K562 (cell line): ENCODE data around the gene CRB2. TPM values are rescaled to one million over a fixed set of nuclear protein-coding genes. Genes with fewer than 3 reads are reported as not detected.

Source experiments
- BDP1 ChIP-seq: IDR thresholded peaks from 3 replicates; pipeline ENCODE4 v1.6.1; 2011; ENCODE audit not compliant: insufficient read length, insufficient read depth
- CREBBP ChIP-seq: IDR thresholded peaks from one replicate; pipeline ENCODE4 v1.6.1; 2012; ENCODE audit warnings: low read depth, mild to moderate bottlenecking, control low read depth, inconsistent platforms, low read length
- DPF2 ChIP-seq: fragments of 450-650 bp; IDR thresholded peaks from 2 replicates; pipeline ENCODE4 v1.6.1; 2016
- ELF4 ChIP-seq: fragments of 450-650 bp; formaldehyde crosslinking; IDR thresholded peaks from 2 replicates; pipeline ENCODE4 v1.4.0; 2022; ENCODE audit warnings: missing genetic modification characterization
- HMG20A ChIP-seq: fragments of 450-650 bp; formaldehyde crosslinking; conservative IDR thresholded peaks from 2 replicates; pipeline ENCODE4 v1.4.0; 2020; ENCODE audit warnings: mild to moderate bottlenecking, mixed read lengths
- JUN ChIP-seq, 2 experiments: sonication (generic) in 1 of 2; formaldehyde crosslinking in 1 of 2; IDR thresholded peaks; 2 replicates each; pipeline versions ENCODE4 v1.6.1 to v1.8.0; 2012 to 2022; ENCODE audit warnings: borderline replicate concordance in 2 of 2, mild to moderate bottlenecking in 2 of 2, improper control_type of control experiment in 1 of 2, low read depth in 1 of 2, low read length in 1 of 2, missing genetic modification reagents in 1 of 2
- LARP7 ChIP-seq: fragments of 450-650 bp; IDR thresholded peaks from 2 replicates; pipeline ENCODE4 v1.6.1; 2016
- SIX5 ChIP-seq, 2 experiments: IDR thresholded peaks; 2 replicates each; pipeline ENCODE4 v1.6.1; 2011; ENCODE audit warnings: low read length in 2 of 2, borderline replicate concordance in 1 of 2, low read depth in 1 of 2, mild to moderate bottlenecking in 1 of 2, moderate library complexity in 1 of 2; ENCODE audit not compliant: insufficient read depth in 1 of 2
- SMAD3 ChIP-seq: fragments of 450-650 bp; formaldehyde crosslinking; conservative IDR thresholded peaks from 2 replicates; pipeline ENCODE4 v1.4.0; 2020; ENCODE audit warnings: mild to moderate bottlenecking
- SP2 ChIP-seq: IDR thresholded peaks from 2 replicates; pipeline ENCODE4 v1.6.1; 2011; ENCODE audit warnings: mild to moderate bottlenecking, low read depth, low read length, moderate library complexity; ENCODE audit not compliant: poor library complexity, severe bottlenecking; ENCODE audit errors: extremely low read depth
- STAT5A ChIP-seq: IDR thresholded peaks from 2 replicates; pipeline ENCODE4 v1.6.1; 2012; ENCODE audit warnings: low read length, inconsistent platforms, borderline replicate concordance
- TCF7 ChIP-seq: sonication (generic); IDR thresholded peaks from 2 replicates; pipeline ENCODE4 v1.6.1; 2016; ENCODE audit warnings: antibody characterized with exemption, borderline replicate concordance
- ZBTB1 ChIP-seq: sonication (generic); formaldehyde crosslinking; IDR thresholded peaks from 2 replicates; pipeline ENCODE4 v1.8.1; 2023; ENCODE audit warnings: missing genetic modification reagents, low read depth, mild to moderate bottlenecking, borderline replicate concordance
- ZKSCAN8 ChIP-seq: fragments of 200-800 bp; sonication (Bioruptor generic); IDR thresholded peaks from 2 replicates; pipeline ENCODE4 v1.6.1; 2016; ENCODE audit warnings: missing genetic modification characterization, missing compliant biosample characterization
- ZNF408 ChIP-seq: fragments of 250-450 bp; sonication (Bioruptor Pico); IDR thresholded peaks from 2 replicates; pipeline ENCODE4 v1.4.0; 2020; ENCODE audit warnings: low read depth, mild to moderate bottlenecking, moderate library complexity
- ZNF764 ChIP-seq: fragments of 250-450 bp; sonication (Bioruptor Pico); IDR thresholded peaks from 2 replicates; pipeline ENCODE4 v1.4.0; 2020; ENCODE audit warnings: low read depth, mild to moderate bottlenecking, moderate library complexity
- ZNF766 ChIP-seq: fragments of 200-800 bp; sonication (Bioruptor generic); conservative IDR thresholded peaks from 2 replicates; pipeline ENCODE4 v1.6.1; 2016; ENCODE audit warnings: missing genetic modification characterization, missing compliant biosample characterization
- polyA plus RNA-seq, 8 experiments: library from polyadenylated mRNA; depleted of rRNA in 4 of 8; stranded (reverse) in 5 of 8; unstranded in 3 of 8; fragments of >200 nt; fragmentation: Nextera tagmentation in 2 of 8; fragmentation: Illumina TruSeq in 1 of 8; extraction: Ambion mirVana in 2 of 8; extraction: Trizol in 1 of 8; gene quantifications; 2 replicates each; pipeline versions ENCODE4 v1.2.1 to v1.2.3, GENCODE V29; 2011 to 2014; ENCODE audit warnings: inconsistent platforms in 1 of 8, missing spikeins in 1 of 8
- total RNA-seq, 7 experiments: library from RNA; depleted of rRNA in 6 of 7; stranded (reverse); fragments of >200 nt in 6 of 7; fragmentation: Illumina TruSeq in 2 of 7; extraction: Trizol in 2 of 7; gene quantifications; 2 replicates each; pipeline versions ENCODE4 v1.2.1 to v1.2.3, GENCODE V29; 2011 to 2021; ENCODE audit warnings: low replicate concordance in 1 of 7
- TF ChIP-seq, protein P1 (sequence below): fragments of 250-450 bp; sonication (Bioruptor Pico); IDR thresholded peaks from 2 replicates; pipeline ENCODE4 v1.4.0; 2020; ENCODE audit warnings: mild to moderate bottlenecking, moderate library complexity, borderline replicate concordance
- TF ChIP-seq, protein P2 (sequence below): fragments of 450-650 bp; formaldehyde crosslinking; conservative IDR thresholded peaks from 2 replicates; pipeline ENCODE4 v1.4.0; 2022; ENCODE audit warnings: mild to moderate bottlenecking, missing genetic modification characterization
- TF ChIP-seq, protein P3 (sequence below): sonication (generic); formaldehyde crosslinking; IDR thresholded peaks from 2 replicates; pipeline ENCODE4 v1.8.1; 2023; ENCODE audit warnings: mild to moderate bottlenecking, missing genetic modification reagents
- TF ChIP-seq, protein P4 (sequence below): fragments of 250-450 bp; sonication (Bioruptor Pico); IDR thresholded peaks from 2 replicates; pipeline ENCODE4 v1.4.0; 2020; ENCODE audit warnings: mild to moderate bottlenecking, moderate library complexity

Gene CRB2
- total and polyA plus RNA-seq, 9 of the 15 experiments (the other 6 are each of a cell fraction or from before 2014, with no cell fraction given) = 0.13 to 1.2 (median 0.25) TPM; not detected in 2

DNA sequence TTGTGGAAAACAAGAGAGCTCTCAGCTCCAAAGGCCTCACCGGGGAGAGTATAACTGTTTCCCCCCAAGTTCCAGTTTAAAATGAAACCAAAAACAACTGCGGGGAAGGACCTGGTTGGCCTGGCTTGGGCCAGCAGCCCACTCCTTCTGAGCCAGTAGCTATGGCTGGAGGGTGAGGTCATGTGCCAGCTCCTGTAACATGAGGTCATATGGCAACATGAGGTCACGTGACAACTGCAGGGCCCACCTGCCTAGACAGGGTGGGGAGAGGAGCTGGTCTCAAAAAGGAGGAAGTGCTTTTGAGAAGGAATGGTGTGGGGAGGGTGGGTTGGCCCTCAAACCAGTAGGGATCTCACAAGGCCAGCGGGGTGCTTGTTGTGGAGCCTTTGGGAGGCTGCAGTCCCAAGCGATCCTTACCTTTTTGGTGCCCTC is 29.3 kb upstream of the CRB2 start (continued):
- no peak for TF ChIP-seq SIX5 (IDR thresholded peaks at IDR 0.05; ENCODE audit: borderline replicate concordance in 1 of 2, insufficient read depth in 1 of 2, low read depth in 1 of 2, low read length in 2 of 2)
- TF ChIP-seq, protein P1, sequence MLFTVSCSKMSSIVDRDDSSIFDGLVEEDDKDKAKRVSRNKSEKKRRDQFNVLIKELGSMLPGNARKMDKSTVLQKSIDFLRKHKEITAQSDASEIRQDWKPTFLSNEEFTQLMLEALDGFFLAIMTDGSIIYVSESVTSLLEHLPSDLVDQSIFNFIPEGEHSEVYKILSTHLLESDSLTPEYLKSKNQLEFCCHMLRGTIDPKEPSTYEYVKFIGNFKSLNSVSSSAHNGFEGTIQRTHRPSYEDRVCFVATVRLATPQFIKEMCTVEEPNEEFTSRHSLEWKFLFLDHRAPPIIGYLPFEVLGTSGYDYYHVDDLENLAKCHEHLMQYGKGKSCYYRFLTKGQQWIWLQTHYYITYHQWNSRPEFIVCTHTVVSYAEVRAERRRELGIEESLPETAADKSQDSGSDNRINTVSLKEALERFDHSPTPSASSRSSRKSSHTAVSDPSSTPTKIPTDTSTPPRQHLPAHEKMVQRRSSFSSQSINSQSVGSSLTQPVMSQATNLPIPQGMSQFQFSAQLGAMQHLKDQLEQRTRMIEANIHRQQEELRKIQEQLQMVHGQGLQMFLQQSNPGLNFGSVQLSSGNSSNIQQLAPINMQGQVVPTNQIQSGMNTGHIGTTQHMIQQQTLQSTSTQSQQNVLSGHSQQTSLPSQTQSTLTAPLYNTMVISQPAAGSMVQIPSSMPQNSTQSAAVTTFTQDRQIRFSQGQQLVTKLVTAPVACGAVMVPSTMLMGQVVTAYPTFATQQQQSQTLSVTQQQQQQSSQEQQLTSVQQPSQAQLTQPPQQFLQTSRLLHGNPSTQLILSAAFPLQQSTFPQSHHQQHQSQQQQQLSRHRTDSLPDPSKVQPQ (CRISPR knock-in tag) = no peak
- TF ChIP-seq ZNF764 (CRISPR knock-in tag) = no peak
- no peak for TF ChIP-seq BDP1
- TF ChIP-seq DPF2 = peak; percentile 57
- TF ChIP-seq HMG20A = no peak
- TF ChIP-seq, protein P2, sequence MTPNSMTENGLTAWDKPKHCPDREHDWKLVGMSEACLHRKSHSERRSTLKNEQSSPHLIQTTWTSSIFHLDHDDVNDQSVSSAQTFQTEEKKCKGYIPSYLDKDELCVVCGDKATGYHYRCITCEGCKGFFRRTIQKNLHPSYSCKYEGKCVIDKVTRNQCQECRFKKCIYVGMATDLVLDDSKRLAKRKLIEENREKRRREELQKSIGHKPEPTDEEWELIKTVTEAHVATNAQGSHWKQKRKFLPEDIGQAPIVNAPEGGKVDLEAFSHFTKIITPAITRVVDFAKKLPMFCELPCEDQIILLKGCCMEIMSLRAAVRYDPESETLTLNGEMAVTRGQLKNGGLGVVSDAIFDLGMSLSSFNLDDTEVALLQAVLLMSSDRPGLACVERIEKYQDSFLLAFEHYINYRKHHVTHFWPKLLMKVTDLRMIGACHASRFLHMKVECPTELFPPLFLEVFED (CRISPR knock-in tag) = no peak
- no peak for TF ChIP-seq ZKSCAN8
- TF ChIP-seq TCF7 = no peak
- TF ChIP-seq SMAD3 (CRISPR knock-in tag) = 0 out of 2 replicates have a peak, but pooled peaks have one; percentile 48
- TF ChIP-seq ZNF766 (CRISPR knock-in tag) = peak; percentile 78
- no peak for TF ChIP-seq STAT5A
- peak; percentile 91 for TF ChIP-seq JUN (IDR thresholded peaks at IDR 0.05; ENCODE audit: borderline replicate concordance, low read depth, low read length)
- TF ChIP-seq JUN (CRISPR knock-in tag; IDR thresholded peaks at IDR 0.05; ENCODE audit: borderline replicate concordance) = peak; percentile 99
- TF ChIP-seq, protein P3, sequence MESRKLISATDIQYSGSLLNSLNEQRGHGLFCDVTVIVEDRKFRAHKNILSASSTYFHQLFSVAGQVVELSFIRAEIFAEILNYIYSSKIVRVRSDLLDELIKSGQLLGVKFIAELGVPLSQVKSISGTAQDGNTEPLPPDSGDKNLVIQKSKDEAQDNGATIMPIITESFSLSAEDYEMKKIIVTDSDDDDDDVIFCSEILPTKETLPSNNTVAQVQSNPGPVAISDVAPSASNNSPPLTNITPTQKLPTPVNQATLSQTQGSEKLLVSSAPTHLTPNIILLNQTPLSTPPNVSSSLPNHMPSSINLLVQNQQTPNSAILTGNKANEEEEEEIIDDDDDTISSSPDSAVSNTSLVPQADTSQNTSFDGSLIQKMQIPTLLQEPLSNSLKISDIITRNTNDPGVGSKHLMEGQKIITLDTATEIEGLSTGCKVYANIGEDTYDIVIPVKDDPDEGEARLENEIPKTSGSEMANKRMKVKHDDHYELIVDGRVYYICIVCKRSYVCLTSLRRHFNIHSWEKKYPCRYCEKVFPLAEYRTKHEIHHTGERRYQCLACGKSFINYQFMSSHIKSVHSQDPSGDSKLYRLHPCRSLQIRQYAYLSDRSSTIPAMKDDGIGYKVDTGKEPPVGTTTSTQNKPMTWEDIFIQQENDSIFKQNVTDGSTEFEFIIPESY = peak; percentile 81; the same call in 1 of the 2 replicates
- TF ChIP-seq LARP7 = no peak
- TF ChIP-seq CREBBP = no peak
- TF ChIP-seq SP2 = no peak
- no peak; the same call in 1 of the 2 replicates for TF ChIP-seq ZBTB1 (CRISPR knock-in tag)
- TF ChIP-seq ZNF408 (CRISPR knock-in tag) = no peak
- TF ChIP-seq ELF4 (CRISPR knock-in tag) = no peak
- TF ChIP-seq, protein P4, sequence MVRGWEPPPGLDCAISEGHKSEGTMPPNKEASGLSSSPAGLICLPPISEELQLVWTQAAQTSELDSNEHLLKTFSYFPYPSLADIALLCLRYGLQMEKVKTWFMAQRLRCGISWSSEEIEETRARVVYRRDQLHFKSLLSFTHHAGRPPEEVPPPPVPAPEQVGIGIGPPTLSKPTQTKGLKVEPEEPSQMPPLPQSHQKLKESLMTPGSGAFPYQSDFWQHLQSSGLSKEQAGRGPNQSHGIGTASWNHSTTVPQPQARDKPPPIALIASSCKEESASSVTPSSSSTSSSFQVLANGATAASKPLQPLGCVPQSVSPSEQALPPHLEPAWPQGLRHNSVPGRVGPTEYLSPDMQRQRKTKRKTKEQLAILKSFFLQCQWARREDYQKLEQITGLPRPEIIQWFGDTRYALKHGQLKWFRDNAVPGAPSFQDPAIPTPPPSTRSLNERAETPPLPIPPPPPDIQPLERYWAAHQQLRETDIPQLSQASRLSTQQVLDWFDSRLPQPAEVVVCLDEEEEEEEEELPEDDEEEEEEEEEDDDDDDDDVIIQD (CRISPR knock-in tag) = no peak
